Stimulated activated CD4-positive, alpha-beta T cell treated with anti-CD3 and anti-CD28 coated beads, TNF-alpha, amount 100 ng/mL, for 24 hours (primary cell): Measurements from ENCODE around the gene OGN.
"Not testable (repeated sequence)": the region's sequence is repeated elsewhere in the genome, so short reads cannot be mapped to it uniquely, and the experiment has no call there.

Source experiments
- DNase-seq, 3 experiments: peaks; one replicate each; pipeline ENCODE4 v3.0.0-alpha.2; 2020; ENCODE audit warnings: low read depth in 3 of 3

OGN gene, protein sequence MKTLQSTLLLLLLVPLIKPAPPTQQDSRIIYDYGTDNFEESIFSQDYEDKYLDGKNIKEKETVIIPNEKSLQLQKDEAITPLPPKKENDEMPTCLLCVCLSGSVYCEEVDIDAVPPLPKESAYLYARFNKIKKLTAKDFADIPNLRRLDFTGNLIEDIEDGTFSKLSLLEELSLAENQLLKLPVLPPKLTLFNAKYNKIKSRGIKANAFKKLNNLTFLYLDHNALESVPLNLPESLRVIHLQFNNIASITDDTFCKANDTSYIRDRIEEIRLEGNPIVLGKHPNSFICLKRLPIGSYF

DNA sequence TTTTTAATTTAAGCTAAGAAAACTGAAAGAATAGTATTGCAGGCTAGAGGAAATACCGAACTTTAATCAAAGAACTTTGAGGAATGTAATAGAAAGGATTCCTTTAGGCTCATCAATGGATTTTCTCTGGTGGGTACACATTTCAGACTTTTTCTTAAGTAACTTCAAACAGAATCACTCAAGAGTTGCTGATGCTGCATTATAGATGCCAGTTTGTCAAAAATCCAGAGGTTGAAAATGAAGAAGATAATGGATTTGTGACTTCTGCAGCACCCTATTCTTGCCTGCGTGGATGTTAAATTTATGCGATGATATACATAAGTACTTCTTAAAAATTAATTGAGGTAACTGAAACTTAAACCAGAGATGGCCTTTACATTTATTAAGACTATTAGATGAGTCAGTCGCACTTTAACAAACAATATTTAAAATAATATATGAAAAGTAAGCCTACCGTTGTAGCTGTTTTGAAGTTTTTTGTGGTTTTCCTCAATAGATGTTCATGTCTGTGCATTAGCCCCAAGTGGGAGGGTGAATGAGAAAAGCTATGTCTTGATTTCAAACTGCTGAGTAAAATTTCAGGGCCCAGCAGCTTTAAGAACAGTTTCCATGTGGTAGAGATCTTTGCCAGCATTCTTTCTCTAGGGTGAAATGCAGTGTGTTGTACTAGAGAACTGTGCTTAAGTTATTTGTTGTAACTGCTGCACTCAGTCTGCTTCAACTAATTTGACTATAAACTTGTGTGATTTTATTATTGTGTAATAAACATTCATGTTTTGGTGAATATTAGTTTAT lies at the start of gene OGN:
Gene OGN, minus strand, starts transcription at position 537 of the 795 bp plus-strand sequence. CDS start 1,171 bp downstream, outside the sequence.
- no peak for DNase-seq

DNA sequence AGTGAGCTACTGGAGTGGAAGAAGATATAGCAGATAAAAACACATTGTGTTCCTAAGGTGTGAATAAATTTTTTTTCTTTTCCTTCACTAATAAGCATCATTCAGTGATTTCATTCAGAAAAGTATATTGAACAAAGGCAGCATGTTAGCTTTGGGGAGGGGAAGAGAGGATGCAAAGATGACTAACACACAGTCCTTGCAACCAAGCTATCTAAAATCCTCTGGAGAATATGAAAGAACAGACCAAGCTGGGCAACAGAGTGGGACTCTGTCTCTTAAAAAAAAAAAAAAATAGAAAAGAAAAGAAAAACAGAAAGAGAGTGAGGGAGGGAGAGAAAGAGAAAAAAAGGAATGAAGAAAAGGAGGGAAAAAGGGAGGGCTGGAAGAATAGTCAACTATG lies 42.2 kb upstream of the OGN start:
- no peak for DNase-seq

DNA sequence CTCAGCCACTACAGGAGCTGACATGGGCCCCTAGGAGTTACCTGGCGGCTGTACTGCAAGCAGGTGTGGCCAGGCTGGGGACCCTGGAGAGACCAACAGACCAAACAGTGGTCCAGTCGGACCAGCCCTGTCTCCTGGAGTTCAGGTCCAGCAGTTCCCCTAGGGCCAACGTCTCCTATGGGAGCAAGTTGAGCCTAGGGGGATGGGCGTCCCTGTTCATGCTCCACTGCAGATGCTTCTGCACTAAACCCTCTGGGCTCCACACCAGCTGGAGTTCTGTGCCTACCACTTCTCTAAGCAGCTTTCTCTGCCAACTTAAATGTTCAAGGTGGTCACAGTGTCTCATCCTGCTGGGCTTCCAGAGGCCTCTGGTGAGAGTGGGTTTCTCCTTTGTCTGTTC lies 40.5 kb upstream of the OGN start:
- DNase-seq, result no peak

DNA sequence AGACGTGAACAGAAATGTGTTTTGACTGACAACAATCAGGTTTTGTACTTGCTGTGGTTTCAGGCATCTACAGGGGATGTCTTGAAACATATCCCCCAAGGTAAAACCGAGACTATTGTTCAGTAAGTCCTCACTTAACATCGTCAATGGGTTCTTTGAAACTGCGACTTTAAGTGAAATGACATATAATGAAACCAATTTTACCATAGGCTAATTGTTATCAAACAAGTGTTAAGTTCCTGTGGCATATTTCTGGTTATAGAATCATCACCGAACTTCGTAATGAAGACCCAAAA lies 36.3 kb upstream of the OGN start:
- DNase-seq, result no peak

DNA sequence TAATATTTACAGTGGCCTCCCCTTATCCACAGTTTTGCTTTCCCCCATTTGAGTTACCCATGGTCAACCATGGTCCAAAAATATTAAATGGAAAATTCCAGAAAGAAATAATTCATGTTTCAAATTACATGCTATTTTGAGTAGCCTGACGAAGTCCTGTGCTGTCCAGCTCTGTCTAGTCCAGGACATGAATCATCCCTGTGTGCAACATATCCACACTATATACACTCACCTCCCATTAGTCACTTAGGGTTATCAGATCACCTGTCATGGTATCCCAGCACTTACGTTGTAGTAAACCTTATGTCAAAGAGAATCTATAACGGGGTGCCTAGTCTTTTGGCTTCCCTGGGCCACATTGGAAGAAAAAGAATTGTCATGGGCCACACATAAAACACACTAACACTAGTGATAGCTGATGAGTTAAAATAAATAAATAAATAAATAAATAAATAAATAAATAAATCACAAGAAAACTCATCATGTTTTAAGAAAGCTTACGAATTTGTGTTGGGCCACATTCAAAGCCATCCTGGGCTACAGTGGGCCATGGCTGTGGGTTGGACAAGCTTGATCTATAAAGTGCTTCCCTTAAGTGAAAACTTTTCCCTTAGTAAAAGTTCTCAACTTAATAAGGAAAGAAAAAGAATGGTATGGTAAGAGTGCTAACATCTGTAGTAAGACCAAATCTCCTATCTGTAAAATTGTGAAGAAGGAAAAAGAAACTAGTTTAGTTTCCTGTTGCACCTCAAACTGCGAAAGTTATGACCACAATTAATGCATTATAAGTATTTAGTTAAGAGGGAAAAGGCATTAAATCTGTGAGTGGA lies 35.8 kb upstream of the OGN start:
- DNase-seq, result no peak

DNA sequence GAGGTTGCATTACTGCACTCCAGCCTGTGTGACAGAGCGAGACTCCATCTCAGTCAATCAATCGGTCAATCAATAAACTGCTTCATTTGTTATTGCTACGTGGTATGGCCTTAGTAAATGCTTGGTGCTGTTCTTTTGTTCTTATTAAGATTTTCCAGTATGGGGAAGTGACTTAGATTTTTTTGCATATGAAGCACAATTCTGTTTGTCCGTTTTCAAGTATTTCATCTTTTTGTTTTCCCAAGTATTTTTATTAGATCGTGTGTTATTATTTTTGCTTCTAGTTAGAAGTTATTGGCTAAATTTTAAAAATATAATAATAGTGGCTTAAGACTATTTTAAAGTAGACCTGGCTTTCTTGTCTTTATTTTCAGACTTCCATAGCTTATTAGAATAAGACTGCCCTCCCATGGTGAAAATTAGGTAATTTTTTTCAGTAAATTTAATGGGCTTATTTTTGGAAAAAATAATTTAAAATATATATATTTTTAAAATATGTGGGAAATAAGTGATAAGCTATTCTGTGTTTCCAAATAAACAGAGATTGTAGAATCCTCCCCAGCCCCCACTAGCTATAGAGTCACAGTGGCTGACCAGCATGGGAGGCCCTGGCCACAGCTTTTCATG lies 34.6 kb upstream of the OGN start:
- DNase-seq, result no peak

DNA sequence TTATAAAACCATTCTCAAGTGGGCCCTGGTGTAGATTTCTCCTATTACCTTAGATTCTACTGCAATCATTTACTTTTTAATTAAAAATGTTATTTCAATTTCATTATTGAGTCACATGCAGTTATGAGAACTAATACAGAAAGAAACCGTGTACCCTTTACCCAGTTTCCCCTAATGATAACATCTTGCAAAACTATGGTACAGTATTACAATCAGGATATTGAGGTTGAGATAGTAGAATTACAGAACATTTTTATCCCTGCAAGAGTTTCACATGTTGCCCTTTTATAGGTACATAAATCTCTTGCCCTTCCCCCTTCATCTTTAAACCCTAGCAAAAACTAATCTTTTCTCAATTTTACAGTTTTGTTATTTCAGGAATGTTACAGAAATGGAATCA lies 30.9 kb upstream of the OGN start:
- DNase-seq, result no peak

DNA sequence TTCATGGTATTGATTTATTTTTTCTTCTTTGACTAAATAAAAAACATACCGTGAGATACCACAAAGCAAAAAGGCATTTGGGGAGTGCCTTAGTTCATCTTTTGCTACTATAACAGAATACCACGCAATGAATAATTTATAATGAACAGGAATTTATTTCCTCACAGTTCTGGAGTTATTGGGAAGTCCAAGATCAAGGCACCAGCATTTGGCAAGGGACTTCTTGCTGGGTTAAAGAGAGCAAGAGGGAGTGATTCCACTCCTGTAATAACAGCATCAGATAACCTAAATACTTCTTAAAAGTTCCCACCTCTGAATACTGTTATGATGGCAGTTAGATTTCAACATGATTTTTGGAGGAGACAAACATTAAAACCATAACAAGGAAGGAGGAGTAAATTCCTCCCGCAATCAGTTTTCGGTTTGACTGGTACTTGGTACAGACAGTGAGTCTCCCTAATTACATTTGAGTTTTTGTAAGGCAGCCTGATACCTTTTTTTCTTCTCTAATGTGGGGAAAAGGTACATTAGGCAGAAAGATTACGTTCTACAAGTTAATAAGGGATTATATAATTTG lies 28.7 kb upstream of the OGN start:
- DNase-seq, result no peak

DNA sequence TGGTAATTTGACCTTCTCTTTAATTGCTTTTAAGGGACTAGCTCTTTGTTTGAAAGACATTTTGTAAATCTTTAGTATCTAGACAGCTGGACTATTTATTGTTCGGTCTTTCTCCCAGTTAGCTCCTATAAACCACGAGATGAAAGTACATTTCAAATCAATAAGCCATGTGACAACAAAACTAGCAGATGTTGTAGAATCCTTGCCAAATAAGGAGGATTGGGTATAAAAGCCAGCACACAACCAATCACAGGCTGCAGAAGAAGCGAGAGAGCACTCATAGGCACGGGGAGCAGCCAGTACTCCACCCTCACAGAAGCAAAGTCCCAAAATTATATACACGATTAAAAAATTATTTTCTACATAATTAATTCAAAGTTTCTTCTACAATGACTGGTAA lies 28.0 kb upstream of the OGN start:
- no peak for DNase-seq

DNA sequence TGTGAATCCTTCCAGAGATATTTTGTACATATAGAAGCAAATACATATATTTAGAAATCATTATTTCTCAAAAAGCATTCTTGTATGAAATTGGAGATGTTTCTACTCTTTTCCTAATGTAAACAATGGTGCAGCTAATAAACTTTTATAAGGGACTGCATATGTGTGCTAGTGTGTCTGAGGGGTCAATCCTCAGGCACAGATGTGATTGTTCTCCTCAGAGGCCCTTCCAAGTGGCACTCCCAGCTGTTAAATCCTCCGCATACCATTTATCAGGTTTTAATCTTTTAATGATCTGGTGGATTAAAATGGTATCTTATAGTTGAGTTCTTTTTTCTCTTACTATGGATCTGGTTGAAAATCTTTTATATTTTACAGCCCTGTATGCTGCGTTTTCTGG lies 25.5 kb upstream of the OGN start:
- DNase-seq, result no peak

DNA sequence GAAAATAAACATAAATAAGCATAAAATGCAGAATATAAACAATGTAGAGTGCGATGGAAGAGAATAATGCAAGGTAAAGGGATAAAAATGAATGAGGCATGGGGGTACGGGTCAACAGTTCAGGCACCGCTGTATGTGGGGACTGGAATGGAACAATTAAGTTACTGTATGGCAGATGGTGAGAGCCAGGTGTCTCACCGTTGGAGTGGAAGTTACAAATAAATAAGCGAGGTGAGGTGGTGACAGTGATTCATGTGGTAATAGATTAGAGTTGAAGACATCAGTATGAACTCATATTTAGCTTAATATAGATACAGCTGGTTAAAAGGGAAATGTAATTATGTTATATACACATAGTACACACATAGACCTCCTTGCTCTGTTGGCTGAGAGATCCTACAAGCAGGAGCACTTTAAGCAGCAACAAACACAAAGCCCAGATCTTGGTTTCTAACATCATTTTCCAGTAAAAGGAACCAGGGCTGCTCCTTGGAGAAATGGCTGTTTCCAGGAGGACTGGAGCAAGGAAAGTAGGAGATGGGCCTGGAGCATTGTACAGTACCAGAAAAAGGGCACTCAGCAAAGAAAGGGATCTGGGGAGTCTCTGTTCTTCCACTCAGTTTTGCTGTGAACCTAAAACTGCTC lies 22.2 kb upstream of the OGN start:
- DNase-seq, result no peak

DNA sequence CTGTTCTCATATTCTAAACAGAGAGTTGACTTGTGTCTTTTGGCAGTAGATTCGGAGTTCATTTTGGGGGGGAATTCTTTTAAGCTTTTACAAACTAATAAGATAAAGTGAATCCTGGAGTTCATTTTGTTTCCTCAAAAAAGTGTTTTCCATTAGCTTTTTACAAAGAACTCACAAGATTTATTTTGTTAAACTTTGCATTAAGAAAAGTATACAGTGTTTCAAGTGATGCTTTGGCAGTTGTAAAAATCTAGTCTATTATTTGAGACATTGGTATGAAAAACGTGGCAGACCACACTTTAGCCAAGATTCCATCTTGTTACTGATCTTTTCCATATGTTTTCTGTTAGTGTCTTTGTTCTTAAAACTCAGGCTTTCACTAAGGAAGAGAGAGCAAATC lies 21.1 kb upstream of the OGN start:
- DNase-seq, result no peak

DNA sequence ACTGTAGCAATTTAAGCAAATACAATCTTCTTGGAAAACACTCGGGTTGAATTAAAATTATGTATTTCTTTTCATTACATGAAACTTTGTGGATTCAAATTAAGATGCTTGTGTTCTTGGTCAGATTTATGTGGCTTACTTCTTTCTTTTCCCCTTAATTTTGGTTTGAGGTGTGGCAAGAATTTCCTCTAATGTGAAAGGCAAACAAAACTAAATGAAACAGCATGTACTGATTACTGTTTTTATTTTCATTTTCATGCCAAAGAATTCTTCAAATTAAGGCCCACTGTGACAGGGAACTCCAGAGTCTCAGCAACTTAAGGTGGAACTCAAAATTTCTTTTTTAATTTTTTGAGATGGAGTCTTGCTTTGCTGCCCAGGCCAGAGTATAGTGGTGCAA lies 20.0 kb upstream of the OGN start, which contains the start of gene OMD:
Gene OMD, minus strand, starts transcription at position 132 of the 400 bp plus-strand sequence. CDS start 6,913 bp downstream, outside the sequence.
- DNase-seq, result no peak

DNA sequence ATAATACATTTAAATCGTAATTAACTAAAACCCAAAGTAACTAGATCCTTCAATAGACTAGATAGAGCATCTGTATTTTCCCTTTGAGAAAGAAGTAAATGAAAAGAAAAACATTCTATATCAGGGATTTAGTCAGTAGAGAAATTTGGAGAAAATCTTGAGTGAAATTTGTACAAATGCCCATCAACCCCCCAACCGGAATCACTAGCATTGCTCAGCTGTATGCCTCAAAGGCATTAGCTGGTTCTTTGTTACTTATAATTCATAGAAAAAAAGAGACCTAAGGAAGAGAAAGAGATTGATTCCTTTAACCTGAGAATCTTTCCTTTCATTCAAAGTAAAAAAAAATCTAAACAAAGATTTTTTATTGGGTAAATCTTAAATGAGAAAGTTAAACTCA lies 19.2 kb upstream of the OGN start:
- DNase-seq, result no peak

DNA sequence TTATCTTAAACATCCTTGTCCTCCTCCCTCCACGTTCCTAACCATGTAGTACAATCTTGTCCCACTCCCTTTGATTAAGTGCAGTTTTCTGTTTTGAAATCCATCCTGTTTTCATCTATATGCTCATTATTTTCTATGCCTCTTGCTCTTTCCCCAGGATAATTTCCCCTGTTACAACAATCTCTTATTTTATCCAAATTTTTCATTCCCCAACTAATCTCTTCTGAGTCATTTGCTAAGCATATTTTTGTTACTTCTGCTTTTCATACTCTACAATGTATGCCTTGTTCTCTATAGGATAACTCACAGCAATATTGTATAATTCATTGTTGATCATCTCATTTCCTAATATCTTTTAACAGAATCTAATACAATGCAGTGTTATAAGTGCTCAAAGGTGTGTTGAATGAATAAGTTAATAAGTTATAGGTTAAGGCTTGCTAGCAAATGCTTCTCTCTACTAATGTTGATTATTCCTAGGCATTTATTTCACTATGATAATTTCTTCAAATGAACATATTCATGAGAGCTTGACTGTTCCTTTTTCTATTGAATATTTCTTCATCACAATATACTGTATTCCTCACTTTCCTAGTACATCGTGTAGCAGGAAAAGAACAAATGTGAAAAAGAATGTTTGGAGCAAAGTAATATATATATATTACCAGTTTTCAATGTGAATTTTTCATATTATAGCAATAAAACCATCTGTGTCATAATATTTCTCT lies 18.4 kb upstream of the OGN start:
- no peak for DNase-seq

DNA sequence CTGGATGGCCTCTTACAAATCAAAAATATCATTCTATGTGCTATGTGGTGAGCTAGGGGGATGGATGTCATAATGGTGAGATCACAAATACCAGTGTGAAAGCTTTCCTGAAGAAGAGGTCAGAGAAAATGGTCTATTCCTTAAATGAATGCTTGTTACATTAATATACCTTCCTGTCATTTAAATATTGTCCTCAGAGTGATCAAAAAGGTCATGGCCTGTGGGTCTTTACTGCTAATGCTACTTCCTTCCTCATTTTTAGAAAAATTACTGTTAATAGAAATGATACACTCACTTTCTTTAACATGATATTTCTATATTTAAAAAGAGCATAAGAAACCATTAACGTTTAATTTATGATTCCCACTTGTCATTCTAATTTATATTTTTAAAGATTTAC lies 10.2 kb upstream of the OGN start:
- no peak for DNase-seq

DNA sequence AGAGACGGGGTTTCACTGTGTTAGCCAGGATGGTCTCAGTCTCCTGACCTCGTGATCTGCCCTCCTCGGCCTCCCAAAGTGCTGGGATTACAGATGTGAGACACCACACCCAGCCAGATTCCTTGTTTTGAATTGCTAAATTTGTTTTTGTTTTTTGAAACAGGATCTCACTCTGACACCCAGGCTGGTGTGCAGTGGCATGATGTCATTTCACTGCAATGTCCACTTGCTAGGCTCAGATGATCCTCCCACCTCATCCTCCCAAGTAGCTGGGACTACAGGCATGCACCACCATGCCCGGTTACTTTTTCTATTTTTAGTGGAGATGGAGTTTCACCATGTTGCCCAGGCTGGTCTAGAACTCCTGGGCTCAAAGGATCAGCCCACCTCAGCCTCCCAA lies 6.8 kb upstream of the OGN start:
- DNase-seq, result not testable (repeated sequence)

DNA sequence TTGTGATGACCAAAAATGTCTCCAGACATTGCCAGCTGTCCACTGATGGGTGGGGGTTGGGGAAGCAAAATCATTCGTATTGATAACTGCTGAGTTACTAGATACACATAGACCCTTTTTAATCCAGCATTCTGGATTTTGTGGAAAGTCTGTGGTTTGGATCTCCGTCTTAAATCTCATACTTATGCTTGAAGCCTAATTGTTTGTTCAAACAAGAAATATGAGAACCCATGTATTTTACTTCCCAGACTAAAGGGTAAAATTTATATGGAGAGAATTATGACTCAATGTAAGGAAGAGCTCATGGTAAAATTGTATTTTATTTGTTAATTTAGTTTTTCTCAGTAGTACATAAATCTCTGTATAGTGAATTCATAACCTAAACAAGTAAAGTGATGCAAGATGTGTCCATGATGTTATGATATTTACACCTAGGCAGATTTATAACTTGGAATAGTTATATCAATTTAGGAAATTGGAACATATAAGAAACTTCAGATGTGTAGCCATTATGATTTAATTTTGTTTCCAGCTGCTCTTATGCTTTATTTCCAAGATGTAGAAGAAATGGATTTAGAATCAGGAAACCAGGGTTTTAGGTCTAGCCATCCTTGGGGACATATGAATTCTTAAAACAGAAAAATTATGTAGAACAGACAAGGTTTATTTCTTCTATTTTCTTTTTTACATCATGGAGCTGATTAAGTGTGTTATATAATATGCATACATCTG lies 4.5 kb upstream of the OGN start:
- no peak for DNase-seq

DNA sequence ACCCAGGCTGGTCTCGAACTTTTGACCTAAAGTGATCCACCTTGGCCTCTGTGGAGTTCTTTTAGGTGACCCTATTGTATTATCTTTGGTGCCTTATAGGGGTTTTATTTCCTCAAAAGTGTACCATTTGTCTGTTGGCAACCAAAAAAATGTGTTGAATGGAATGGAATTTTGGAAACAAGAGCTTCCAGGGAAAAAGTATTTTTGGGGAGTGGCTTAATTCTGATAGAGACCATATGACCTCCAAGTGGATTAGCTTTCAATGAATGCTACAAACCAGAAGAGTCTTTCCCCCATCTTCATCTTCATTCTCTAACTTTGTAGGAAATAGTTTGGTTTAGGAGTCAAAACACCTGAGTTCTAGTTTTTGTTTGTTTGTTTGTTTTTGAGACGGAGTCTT lies 3.4 kb upstream of the OGN start:
- DNase-seq, result no peak

DNA sequence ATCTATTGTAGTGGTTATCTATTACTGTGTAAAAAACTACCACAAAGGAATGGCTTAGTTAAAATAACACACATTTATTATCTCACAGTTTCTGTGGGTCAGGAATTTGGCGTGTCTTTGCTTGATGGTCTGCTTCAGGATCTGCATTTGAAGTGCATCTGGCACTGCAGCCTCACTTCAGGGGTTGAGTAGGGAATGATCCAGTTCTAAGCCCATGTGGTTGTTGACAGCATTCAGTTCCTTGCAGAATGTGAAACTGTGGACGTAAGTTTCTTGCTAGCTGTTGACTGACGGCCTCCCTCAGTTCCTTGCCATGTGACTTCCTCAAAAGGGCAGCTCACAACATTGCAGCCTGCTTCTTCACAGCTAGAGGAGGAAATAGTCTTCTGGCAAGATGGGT lies 2.1 kb upstream of the OGN start:
- no peak for DNase-seq
